ENCODE measurements around the gene NKAIN2. TPM values are rescaled to one million over a fixed set of nuclear protein-coding genes. Genes with fewer than 3 reads are reported as not detected.
"Not testable (repeated sequence)": the region's sequence is repeated elsewhere in the genome, so short reads cannot be mapped to it uniquely, and the experiment has no call there.

Gene NKAIN2
- total RNA-seq, 2 experiments from 2014 or later, result not detected

DNA sequence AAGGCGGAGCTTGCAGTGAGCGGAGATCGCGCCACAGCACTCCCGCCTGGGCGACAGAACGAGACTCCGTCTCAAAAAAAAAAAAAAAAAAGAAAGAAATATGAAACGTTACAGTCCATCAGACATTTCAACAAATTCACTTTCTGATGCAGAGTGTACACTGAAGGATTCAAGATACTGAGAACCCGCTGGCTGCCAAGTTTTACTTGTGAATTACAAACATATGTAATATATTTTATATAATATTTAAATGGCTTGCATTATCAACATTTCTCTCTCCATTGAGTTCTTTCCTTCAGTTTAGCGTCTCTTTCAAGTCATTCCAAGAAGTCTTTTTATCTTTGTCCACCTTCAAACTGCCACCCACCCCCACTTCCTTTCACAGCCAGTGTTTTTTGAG is 917.7 kb downstream of the NKAIN2 start:
- no peaks in the 10 kb centered on the region for H3K36me3 Mint-ChIP-seq (ENCODE audit: low read depth)

DNA sequence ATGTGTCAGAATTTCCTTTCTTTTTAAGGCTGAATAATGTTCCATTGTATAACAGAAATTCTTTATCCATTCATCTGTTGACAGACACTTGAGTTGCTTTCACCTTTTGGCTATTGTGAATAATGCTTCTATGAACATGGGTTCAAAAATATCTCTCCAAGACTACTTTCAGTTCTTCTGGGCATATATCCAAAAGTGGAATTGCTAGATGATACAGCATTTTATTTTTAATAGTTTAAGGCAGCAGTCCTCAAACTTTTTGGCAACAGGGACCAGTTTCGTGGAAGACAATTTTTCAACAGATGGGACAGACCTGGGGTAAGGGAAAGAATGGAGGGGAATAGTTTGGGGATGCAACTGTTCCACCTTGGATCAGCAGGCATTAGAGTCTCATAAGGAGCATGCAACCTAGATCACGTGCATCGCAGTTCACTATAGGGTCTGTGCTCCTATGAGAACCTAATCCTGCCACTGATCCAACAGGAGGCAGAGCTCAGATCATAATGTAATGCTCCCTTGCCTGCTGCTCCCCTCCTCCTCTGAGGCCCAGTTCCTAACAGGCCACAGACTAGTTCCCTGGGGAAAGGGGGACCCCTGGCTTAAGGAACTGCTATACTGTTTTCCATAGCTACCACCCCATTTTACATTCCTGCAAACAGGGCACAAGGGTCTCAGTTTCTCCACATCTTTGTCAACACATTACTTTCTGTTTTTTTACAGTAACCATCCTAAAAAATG is 918.6 kb downstream of the NKAIN2 start:
- intact Hi-C loops (cut with DNase I, micrococcal nuclease), result no loop called here
- ATAC-seq (no peak), DNase-seq (no peak)
- Mint-ChIP-seq H3K9me3 (ENCODE audit: low read depth) (peaks cover 3% of the 10 kb centered on the region), H3K27me3 (peaks cover 2% of the 10 kb centered on the region), H3K27ac (no peak overlapping the region), H3K4me3 (no peak overlapping the region), H3K4me1 (no peaks in the 10 kb centered on the region), H3K36me3 (ENCODE audit: low read depth) (no peaks in the 10 kb centered on the region)
- POLR2A ChIA-PET, result no interaction called here
- CTCF ChIA-PET, result no interaction called here

More for the DNA sequence above, 917.7 kb downstream of the NKAIN2 start:
- H3K4me1 Mint-ChIP-seq, result no peaks in the 10 kb centered on the region
- intact Hi-C loops (cut with DNase I, micrococcal nuclease), result no loop called here
- peaks cover 2% of the 10 kb centered on the region for H3K27me3 Mint-ChIP-seq
- DNase-seq (no peak), ATAC-seq (no peak)
- POLR2A ChIA-PET, result no interaction called here
- peaks cover 3% of the 10 kb centered on the region for H3K9me3 Mint-ChIP-seq (ENCODE audit: low read depth)
- H3K27ac Mint-ChIP-seq, result no peak overlapping the region
- H3K4me3 Mint-ChIP-seq, result no peak overlapping the region
- CTCF ChIA-PET, result no interaction called here

DNA sequence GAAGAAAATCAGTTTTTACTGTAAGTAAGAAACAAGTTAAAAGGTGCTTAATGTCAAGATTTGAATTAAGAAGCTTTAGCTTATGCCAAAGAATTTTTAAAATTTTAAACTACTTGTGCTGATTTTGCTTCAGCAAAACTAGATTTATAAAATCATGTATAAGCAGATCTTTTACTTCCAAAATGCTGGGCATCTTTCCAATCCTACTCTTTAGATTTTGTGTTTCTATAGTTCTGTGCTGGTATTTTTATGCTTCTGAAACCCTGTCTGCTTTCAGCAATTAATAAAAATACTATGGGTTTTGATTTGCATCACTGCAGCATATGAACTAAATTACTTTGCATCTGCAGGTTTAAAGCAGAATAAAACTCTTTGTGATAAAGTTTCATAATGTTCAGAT is 920.0 kb downstream of the NKAIN2 start:
- CTCF ChIA-PET, result no interaction called here
- Mint-ChIP-seq H3K36me3 (ENCODE audit: low read depth) (no peaks in the 10 kb centered on the region), H3K27me3 (peaks cover 2% of the 10 kb centered on the region), H3K27ac (no peak overlapping the region), H3K9me3 (ENCODE audit: low read depth) (peaks cover 3% of the 10 kb centered on the region), H3K4me1 (no peaks in the 10 kb centered on the region), H3K4me3 (no peak overlapping the region)
- intact Hi-C loops (cut with DNase I, micrococcal nuclease), result no loop called here
- DNase-seq (no peak), ATAC-seq (no peak)
- POLR2A ChIA-PET, result no interaction called here

DNA sequence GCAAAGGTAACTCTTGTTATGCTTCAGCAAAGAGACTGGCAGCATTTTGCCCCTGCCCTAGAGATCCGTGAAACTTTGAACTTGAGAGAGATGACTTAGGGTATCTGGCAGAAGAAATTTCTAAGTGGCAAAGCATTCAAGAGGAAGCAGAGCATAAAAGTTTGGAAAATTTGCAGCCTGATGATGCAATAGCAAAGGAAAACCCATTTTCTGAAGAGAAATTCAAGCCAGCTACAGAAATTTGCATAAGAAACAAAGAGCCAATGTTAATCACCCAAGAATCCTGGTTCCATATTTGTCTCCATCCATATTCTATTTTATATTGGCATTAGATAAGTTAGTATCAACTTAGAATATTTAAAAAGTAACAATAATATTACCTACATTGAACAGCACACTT is 934.1 kb downstream of the NKAIN2 start:
- intact Hi-C loops (cut with DNase I, micrococcal nuclease); H3K27ac Mint-ChIP-seq; CTCF ChIA-PET; H3K4me1 Mint-ChIP-seq; H3K4me3 Mint-ChIP-seq; POLR2A ChIA-PET; ATAC-seq; H3K27me3 Mint-ChIP-seq; DNase-seq; H3K36me3 Mint-ChIP-seq (ENCODE audit: low read depth); H3K9me3 Mint-ChIP-seq (ENCODE audit: low read depth): not testable (repeated sequence)

DNA sequence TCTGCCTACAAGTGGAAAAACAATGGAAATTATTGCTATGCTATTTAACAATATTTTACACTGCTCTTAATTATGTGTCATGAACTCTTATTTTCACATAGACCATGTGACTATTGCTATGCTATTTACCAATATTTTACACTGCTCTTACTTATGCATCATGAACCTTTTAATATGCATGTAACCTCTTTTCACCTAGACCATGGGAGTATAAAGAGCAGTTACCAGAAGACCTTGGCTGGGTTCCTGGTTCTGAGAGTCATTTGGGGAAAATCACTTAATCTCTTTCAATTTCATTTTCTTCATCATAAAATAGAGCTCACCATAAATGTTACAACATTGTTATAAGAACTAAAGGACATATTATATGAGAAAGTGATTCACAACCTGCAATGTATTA is 934.8 kb downstream of the NKAIN2 start:
- intact Hi-C loops (cut with DNase I, micrococcal nuclease), result no loop called here
- Mint-ChIP-seq H3K27ac (no peak overlapping the region), H3K27me3 (no peaks in the 10 kb centered on the region), H3K36me3 (ENCODE audit: low read depth) (no peaks in the 10 kb centered on the region), H3K4me1 (no peaks in the 10 kb centered on the region), H3K4me3 (no peak overlapping the region), H3K9me3 (ENCODE audit: low read depth) (peaks cover 3% of the 10 kb centered on the region)
- DNase-seq, result no peak
- ATAC-seq, result no peak
- POLR2A ChIA-PET, result no interaction called here
- CTCF ChIA-PET, result no interaction called here

DNA sequence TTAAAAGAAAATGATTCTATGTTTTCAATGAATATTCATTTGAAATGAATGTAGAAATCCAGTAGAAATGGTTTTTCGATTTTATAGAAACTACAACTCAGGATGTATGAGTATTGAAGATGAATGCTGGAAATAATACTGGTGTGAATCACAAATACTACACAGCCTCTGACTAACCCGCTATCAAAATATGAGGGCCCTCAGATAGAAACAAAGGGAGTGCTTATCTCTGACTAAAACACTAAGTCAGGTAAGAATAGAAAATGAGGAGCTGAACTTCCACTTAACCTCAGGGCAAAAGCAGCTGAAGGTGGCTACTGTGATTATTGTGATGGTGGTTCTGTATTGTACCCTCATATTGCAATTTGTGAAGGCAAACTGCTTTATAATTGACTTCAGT is 937.7 kb downstream of the NKAIN2 start:
- Mint-ChIP-seq H3K27ac (no peak overlapping the region), H3K9me3 (ENCODE audit: low read depth) (no peaks in the 10 kb centered on the region), H3K36me3 (ENCODE audit: low read depth) (no peaks in the 10 kb centered on the region), H3K27me3 (no peaks in the 10 kb centered on the region), H3K4me3 (no peak overlapping the region), H3K4me1 (no peaks in the 10 kb centered on the region)
- ChIA-PET CTCF (interaction anchor here (0.6 kb wide), 1 partner anchor 468 kb away, joined by 3 read pairs; no protein-coding TSS in a partner anchor), POLR2A (no interaction called here)
- no peak for ATAC-seq
- intact Hi-C loops (cut with DNase I, micrococcal nuclease), result no loop called here
- no peak for DNase-seq

DNA sequence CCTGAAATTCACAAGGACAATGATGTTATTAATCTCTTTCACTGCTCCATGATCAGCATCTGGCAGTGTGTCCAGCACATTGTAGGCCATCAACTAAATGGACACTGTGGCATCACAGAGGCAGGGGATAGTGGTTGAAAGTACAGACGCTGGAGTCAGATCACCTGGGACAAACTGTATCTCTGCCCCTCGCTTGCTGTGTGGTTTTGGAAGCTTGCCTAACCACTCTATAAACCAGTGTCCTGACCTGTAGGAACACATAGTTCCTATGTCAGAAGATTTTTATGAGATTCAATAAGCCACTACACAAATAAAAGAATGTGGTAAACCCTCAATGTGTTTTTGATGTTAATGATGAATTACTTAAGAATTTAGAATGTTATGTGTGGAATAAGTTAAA is 939.3 kb downstream of the NKAIN2 start:
- intact Hi-C loops (cut with DNase I, micrococcal nuclease), result no loop called here
- H3K36me3 Mint-ChIP-seq (ENCODE audit: low read depth), result no peaks in the 10 kb centered on the region
- no peaks in the 10 kb centered on the region for H3K4me1 Mint-ChIP-seq
- no peaks in the 10 kb centered on the region for H3K9me3 Mint-ChIP-seq (ENCODE audit: low read depth)
- H3K27ac Mint-ChIP-seq, result no peak overlapping the region
- H3K27me3 Mint-ChIP-seq, result no peaks in the 10 kb centered on the region
- ATAC-seq (no peak), DNase-seq (no peak)
- POLR2A ChIA-PET, result no interaction called here
- CTCF ChIA-PET, result no interaction called here
- H3K4me3 Mint-ChIP-seq, result no peak overlapping the region

DNA sequence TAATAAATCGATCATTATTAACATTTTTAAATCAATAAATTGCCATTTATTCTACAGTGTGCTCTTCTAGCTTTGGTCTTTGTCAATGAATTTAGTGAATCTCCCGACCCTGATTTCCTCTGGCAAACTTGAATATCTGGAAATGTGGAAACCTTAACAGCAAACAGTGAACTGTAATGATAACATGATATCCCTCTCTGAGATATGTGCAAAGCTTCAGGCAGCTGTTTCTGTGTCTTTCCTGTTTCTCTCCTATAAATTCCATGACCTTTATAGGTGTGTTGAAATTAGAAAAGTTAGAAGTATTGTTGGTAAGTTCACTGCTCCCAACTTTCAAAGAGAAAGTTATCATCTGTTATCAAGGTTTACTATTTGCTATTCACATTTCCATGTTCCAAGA is 939.8 kb downstream of the NKAIN2 start:
- CTCF ChIA-PET, result no interaction called here
- Mint-ChIP-seq H3K27me3 (no peaks in the 10 kb centered on the region), H3K36me3 (ENCODE audit: low read depth) (no peaks in the 10 kb centered on the region), H3K4me1 (no peaks in the 10 kb centered on the region), H3K9me3 (ENCODE audit: low read depth) (no peaks in the 10 kb centered on the region), H3K4me3 (no peak overlapping the region), H3K27ac (no peak overlapping the region)
- ATAC-seq (no peak), DNase-seq (no peak)
- POLR2A ChIA-PET, result no interaction called here
- intact Hi-C loops (cut with DNase I, micrococcal nuclease), result no loop called here

DNA sequence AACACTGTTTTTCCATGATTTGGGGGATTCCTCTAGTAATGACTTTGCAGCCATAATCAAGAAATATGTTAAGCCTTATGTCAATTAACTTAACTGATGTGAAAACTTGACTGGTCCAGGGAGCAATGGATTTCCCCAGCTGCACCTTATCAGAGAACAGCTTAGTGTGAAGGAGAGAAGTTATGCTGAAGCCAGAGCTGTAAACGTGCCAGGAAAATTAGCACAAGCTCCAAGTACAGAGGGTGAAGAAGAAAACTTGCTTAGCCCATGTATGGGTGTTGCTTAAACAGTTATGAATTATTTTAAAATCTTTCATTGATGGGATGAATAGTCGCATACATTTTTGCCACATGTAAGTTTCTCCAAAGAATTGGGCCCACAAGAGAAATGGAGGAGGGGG is 943.7 kb downstream of the NKAIN2 start:
- no peak overlapping the region for H3K27ac Mint-ChIP-seq
- H3K27me3 Mint-ChIP-seq, result peaks cover 2% of the 10 kb centered on the region
- H3K9me3 Mint-ChIP-seq (ENCODE audit: low read depth), result no peaks in the 10 kb centered on the region
- intact Hi-C loops (cut with DNase I, micrococcal nuclease), result no loop called here
- ATAC-seq (no peak), DNase-seq (no peak)
- no peaks in the 10 kb centered on the region for H3K4me1 Mint-ChIP-seq
- ChIA-PET POLR2A (no interaction called here), CTCF (no interaction called here)
- no peaks in the 10 kb centered on the region for H3K36me3 Mint-ChIP-seq (ENCODE audit: low read depth)
- H3K4me3 Mint-ChIP-seq, result no peak overlapping the region

DNA sequence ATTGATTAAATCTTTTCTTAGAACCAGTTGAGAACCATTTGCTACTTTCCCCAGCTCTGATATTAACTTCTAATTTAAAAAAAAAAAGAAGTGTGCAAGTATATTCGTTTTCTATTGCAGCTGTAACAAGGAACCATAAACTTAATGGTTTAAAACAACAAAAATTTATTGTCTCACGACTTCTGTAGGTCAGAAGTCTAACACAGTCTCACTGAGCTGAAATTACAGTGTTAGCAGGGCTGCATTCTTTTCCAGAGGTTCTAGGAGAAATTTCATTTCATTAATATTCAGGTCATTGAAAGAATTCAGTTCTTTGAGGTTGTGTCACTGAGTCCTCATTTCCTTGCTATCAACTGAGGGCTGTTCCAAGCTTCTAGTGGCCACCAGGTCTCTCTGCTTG is 945.1 kb downstream of the NKAIN2 start:
- Mint-ChIP-seq H3K27ac (no peak overlapping the region), H3K9me3 (ENCODE audit: low read depth) (no peaks in the 10 kb centered on the region), H3K27me3 (peaks cover 3% of the 10 kb centered on the region), H3K4me3 (no peak overlapping the region), H3K36me3 (ENCODE audit: low read depth) (no peaks in the 10 kb centered on the region), H3K4me1 (no peaks in the 10 kb centered on the region)
- no peak for ATAC-seq
- intact Hi-C loops (cut with DNase I, micrococcal nuclease), result no loop called here
- POLR2A ChIA-PET, result no interaction called here
- CTCF ChIA-PET, result no interaction called here
- no peak for DNase-seq

DNA sequence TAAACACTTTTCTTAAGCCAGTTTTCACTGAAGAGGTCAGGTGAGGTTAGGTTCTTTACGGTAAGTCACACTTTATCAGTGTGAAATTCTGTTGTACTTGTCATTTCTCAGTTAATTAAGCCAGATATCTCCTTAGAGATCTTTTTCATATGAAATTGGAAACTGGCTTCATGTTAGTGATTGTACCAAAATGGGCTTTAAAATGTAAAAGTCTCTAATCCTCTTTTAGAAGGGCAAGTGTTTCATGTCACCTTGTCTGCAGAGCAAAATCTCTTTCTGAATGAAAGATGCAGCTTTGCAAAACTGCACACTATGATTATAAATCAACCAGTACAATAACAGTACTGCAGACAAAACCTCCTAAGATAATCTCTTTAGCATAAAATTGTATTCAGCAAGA is 949.3 kb downstream of the NKAIN2 start:
- Mint-ChIP-seq H3K4me1 (no peaks in the 10 kb centered on the region), H3K36me3 (ENCODE audit: low read depth) (no peaks in the 10 kb centered on the region), H3K4me3 (no peak overlapping the region), H3K27ac (no peak overlapping the region), H3K9me3 (ENCODE audit: low read depth) (no peaks in the 10 kb centered on the region), H3K27me3 (peaks cover 3% of the 10 kb centered on the region)
- ATAC-seq (no peak), DNase-seq (no peak)
- ChIA-PET CTCF (no interaction called here), POLR2A (no interaction called here)
- intact Hi-C loops (cut with DNase I, micrococcal nuclease), result no loop called here

DNA sequence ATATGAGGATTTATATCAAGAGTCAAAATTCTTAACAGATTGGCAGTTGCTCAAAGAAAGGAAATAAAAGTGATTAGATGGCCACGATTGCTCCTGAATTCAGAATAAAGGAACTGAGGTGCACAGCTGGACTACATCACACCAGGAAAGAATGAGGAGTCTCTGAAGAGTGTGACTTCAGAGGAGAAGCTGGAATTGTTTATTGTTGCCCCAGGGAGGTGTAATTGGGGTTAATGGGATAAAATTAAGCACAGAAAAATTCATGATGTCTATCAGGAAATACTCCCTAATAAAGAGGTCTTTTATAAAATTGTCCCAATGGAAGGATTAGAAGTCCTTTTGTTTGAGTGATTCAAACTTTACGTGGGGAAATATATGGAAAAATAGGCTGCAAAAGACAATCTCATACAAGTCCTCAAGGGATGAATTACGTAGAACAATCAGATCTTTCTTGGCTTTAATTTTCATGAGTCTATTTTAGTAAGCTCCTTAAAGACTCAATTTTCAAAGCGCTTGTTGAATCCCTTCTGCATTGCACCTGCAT is 950.0 kb downstream of the NKAIN2 start:
- no peaks in the 10 kb centered on the region for H3K9me3 Mint-ChIP-seq (ENCODE audit: low read depth)

DNA sequence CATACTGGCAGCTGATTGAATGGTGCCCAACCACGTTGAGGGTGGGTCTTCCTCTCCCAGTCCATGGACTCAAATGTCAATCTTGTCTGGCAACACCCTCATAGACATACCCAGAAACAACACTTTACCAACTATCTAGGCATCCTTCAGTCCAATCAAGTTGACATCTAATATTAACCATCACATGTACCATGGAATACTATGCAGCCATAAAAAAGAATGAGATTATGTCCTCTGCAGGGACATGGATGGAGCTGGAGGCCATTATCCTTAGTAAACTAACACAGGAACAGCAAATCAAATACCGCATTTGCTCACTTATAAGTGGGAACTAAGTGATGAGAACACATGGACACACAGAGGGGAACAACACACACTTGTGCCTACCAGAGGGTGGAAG is 951.7 kb downstream of the NKAIN2 start:
- peaks cover 3% of the 10 kb centered on the region for H3K27me3 Mint-ChIP-seq
- no peak overlapping the region for H3K4me3 Mint-ChIP-seq
- POLR2A ChIA-PET, result no interaction called here
- intact Hi-C loops (cut with DNase I, micrococcal nuclease), result no loop called here
- H3K9me3 Mint-ChIP-seq (ENCODE audit: low read depth), result no peaks in the 10 kb centered on the region
- no peaks in the 10 kb centered on the region for H3K36me3 Mint-ChIP-seq (ENCODE audit: low read depth)
- H3K27ac Mint-ChIP-seq, result no peak overlapping the region
- ATAC-seq (no peak), DNase-seq (no peak)
- CTCF ChIA-PET, result no interaction called here
- no peaks in the 10 kb centered on the region for H3K4me1 Mint-ChIP-seq

More for the DNA sequence above, 950.0 kb downstream of the NKAIN2 start:
- Mint-ChIP-seq H3K4me3 (no peak overlapping the region), H3K27ac (no peak overlapping the region), H3K4me1 (no peaks in the 10 kb centered on the region), H3K36me3 (ENCODE audit: low read depth) (no peaks in the 10 kb centered on the region), H3K27me3 (peaks cover 3% of the 10 kb centered on the region)
- POLR2A ChIA-PET, result no interaction called here
- intact Hi-C loops (cut with DNase I, micrococcal nuclease), result no loop called here
- ATAC-seq (no peak), DNase-seq (no peak)
- CTCF ChIA-PET, result no interaction called here

Measured in activated CD4-positive, alpha-beta T cell treated with anti-CD3 and anti-CD28 coated beads for 36 hours (primary cell).